ENCODE measurements around the gene DIRAS1. TPM values are rescaled to one million over a fixed set of nuclear protein-coding genes. Genes with fewer than 3 reads are reported as not detected.

Gene DIRAS1
- total RNA-seq, 1 experiment from 2014 or later = 7.8 TPM

DNA sequence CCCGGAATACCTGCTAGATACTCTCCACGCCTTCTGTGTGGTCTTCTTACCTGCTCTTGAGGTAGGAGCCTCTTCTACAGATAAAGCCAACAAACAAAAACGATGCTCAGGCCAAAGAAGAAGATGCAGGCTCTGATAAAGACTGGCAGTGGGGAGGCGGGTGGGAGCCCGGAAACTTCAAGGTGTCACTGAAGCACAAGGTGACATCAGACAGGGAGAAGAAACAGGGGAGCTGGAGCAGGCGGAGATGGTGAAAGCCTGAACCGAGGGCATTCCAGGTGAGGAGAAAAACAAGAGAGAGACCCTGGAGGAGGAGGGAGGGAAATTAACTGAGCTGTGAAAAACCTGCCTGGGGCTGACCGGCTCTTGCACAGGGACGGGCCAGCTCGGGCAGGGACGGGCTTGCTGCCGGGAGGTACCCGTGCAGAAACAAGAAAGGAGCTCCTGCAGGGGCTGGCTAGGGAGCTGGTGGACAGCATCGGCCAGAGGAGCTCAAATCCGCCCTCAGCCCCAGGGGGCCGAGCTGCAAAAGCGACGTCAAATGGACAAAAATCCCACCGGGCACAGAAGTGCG, 37.7 kb downstream of the DIRAS1 start:
- H3K4me3 Mint-ChIP-seq = peak overlapping the region in 1 of 2 experiments; percentile 12; a peak in 1 of 5 replicates
- Histone ChIP-seq H4K5ac (ENCODE audit: insufficient read length, low read depth, low read length) (no peak overlapping the region), H4K8ac (replicated peaks; ENCODE audit: insufficient read length, low read depth, low read length) (no peak overlapping the region), H3K14ac (ENCODE audit: insufficient read depth, low read length) (no peak overlapping the region), H3K9ac (ENCODE audit: extremely low read depth, insufficient read length, low read length) (no peak overlapping the region), H2AK5ac (ENCODE audit: insufficient read length, low read length) (no peak overlapping the region), H3K4me2 (ENCODE audit: insufficient read depth, insufficient read length, low read length) (no peak overlapping the region), H3T11ph (ENCODE audit: low read length) (no peak overlapping the region), H3K18ac (ENCODE audit: insufficient read length, low read depth, low read length) (no peak overlapping the region), H2BK120ac (ENCODE audit: low read depth, low read length, poor library complexity, severe bottlenecking) (no peak overlapping the region), H3K27me3 (ENCODE audit: insufficient read depth, low read length) (no peaks in the 10 kb centered on the region), H2BK20ac (ENCODE audit: low read depth, low read length, poor library complexity, severe bottlenecking) (no peak overlapping the region), H2BK12ac (ENCODE audit: insufficient read length, low read depth, low read length) (no peak overlapping the region), H3K4me1 (ENCODE audit: insufficient read depth, low read length) (no peaks in the 10 kb centered on the region), H3K23ac (ENCODE audit: insufficient read length, low read depth, low read length) (no peak overlapping the region), H3K79me1 (ENCODE audit: insufficient read depth, low read depth, low read length, poor library complexity, severe bottlenecking) (no peaks in the 10 kb centered on the region), H4K91ac (ENCODE audit: insufficient read length, low read depth, low read length) (no peak overlapping the region), H3K27ac (ENCODE audit: insufficient read length, low read depth, low read length) (no peak overlapping the region), H2BK15ac (ENCODE audit: low read depth, low read length) (no peak overlapping the region), H3K79me2 (ENCODE audit: insufficient read depth, low read length) (no peaks in the 10 kb centered on the region), H3K56ac (ENCODE audit: insufficient read length, low read depth, low read length) (no peak overlapping the region), H3K4ac (ENCODE audit: low read depth, low read length) (no peak overlapping the region), H4K20me1 (ENCODE audit: control insufficient read depth, insufficient read depth, insufficient read length) (no peaks in the 10 kb centered on the region), H3K23me2 (ENCODE audit: insufficient read length, low read depth, low read length, poor library complexity, severe bottlenecking) (no peaks in the 10 kb centered on the region), H2BK5ac (ENCODE audit: insufficient read length, low read length) (no peak overlapping the region), H2AFZ (ENCODE audit: low read length) (no peak overlapping the region), H3K9me3 (ENCODE audit: control insufficient read depth, low read depth, low read length) (no peaks in the 10 kb centered on the region)
- no peak for DNase-seq
- H3K27me3 Mint-ChIP-seq (ENCODE audit: low read depth) = peaks cover 3% of the 10 kb centered on the region
- peaks cover 2% of the 10 kb centered on the region in 2 experiments; a peak in 1 of 4 replicates for H3K4me1 Mint-ChIP-seq
- WGBS (ENCODE audit: extremely low coverage, insufficient read length, low lambda C conversion rate) = no CpG with 5 or more reads among the region's 20 CpGs
- peaks cover 0 to 5% (median 5%) of the 10 kb centered on the region in 3 experiments; a peak in 5 of 7 replicates for H3K36me3 Mint-ChIP-seq (ENCODE audit: insufficient read depth in 1 of 3, low read depth in 3 of 3)
- H3K9me3 Mint-ChIP-seq = peaks cover 0 to 2% of the 10 kb centered on the region in 2 experiments; a peak in 1 of 5 replicates
- peak overlapping the region in 2 of 3 experiments; percentile 36 to 85; a peak in 3 of 7 replicates for H3K27ac Mint-ChIP-seq
- TF ChIP-seq, protein P1, sequence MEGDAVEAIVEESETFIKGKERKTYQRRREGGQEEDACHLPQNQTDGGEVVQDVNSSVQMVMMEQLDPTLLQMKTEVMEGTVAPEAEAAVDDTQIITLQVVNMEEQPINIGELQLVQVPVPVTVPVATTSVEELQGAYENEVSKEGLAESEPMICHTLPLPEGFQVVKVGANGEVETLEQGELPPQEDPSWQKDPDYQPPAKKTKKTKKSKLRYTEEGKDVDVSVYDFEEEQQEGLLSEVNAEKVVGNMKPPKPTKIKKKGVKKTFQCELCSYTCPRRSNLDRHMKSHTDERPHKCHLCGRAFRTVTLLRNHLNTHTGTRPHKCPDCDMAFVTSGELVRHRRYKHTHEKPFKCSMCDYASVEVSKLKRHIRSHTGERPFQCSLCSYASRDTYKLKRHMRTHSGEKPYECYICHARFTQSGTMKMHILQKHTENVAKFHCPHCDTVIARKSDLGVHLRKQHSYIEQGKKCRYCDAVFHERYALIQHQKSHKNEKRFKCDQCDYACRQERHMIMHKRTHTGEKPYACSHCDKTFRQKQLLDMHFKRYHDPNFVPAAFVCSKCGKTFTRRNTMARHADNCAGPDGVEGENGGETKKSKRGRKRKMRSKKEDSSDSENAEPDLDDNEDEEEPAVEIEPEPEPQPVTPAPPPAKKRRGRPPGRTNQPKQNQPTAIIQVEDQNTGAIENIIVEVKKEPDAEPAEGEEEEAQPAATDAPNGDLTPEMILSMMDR (conservative IDR thresholded peaks at IDR 0.05) = no peak

Measured in H9 (cell line).